Measurements from ENCODE around the gene UBL4A. TPM values are rescaled to one million over a fixed set of nuclear protein-coding genes. Genes with fewer than 3 reads are reported as not detected.

The UBL4A gene
- total and polyA plus RNA-seq, 2 donors from 2014 or later, result 26.1 to 35.2 TPM

DNA sequence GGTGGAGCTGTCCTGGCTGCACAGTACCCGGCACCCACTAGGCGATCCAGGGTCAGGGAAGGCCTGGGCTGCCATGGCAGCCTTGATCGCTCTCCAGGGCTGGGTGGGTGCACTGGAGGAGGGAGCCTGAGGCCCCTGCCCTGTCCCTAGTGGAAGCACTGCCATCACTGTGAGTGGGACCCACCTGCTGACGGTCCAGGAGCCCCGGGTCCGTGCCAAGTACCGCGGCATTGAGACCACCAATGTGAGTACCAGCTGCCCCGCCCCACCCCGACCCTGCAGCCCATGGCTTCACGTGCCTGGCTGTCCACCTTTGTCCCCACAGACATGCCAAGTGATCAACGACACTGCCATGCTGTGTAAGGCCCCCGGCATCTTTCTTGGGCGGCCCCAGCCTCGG lies 19.5 kb downstream of the UBL4A start:
- intact Hi-C loops (cut with DNase I), result no loop called here
- no peak for FAIRE-seq
- TF ChIP-seq, protein P1, sequence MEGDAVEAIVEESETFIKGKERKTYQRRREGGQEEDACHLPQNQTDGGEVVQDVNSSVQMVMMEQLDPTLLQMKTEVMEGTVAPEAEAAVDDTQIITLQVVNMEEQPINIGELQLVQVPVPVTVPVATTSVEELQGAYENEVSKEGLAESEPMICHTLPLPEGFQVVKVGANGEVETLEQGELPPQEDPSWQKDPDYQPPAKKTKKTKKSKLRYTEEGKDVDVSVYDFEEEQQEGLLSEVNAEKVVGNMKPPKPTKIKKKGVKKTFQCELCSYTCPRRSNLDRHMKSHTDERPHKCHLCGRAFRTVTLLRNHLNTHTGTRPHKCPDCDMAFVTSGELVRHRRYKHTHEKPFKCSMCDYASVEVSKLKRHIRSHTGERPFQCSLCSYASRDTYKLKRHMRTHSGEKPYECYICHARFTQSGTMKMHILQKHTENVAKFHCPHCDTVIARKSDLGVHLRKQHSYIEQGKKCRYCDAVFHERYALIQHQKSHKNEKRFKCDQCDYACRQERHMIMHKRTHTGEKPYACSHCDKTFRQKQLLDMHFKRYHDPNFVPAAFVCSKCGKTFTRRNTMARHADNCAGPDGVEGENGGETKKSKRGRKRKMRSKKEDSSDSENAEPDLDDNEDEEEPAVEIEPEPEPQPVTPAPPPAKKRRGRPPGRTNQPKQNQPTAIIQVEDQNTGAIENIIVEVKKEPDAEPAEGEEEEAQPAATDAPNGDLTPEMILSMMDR (IDR thresholded peaks at IDR 0.05; ENCODE audit: borderline replicate concordance, extremely low read depth, insufficient read depth), result no peak
- no peaks in the 10 kb centered on the region for H3K4me1 ChIP-seq (ENCODE audit: control insufficient read depth in 2 of 3, insufficient read depth in 2 of 3, low read depth in 1 of 3, low read length in 3 of 3)
- H3K27me3 ChIP-seq (ENCODE audit: control insufficient read depth, insufficient read depth, low read length), result no peaks in the 10 kb centered on the region
- H3K4me3 ChIP-seq (ENCODE audit: low read length in 3 of 3), result no peak overlapping the region
- H3K27ac ChIP-seq (ENCODE audit: low read depth in 2 of 2, low read length in 2 of 2), result no peak overlapping the region
- no peak overlapping the region for H3K9ac ChIP-seq (ENCODE audit: low read length in 3 of 3)
- H3K36me3 ChIP-seq (ENCODE audit: control insufficient read depth in 2 of 3, insufficient read depth in 3 of 3, low read length in 3 of 3), result no peaks in the 10 kb centered on the region
- no peaks in the 10 kb centered on the region for H3K9me3 ChIP-seq (ENCODE audit: control insufficient read depth in 2 of 3, insufficient read depth in 1 of 3, low read length in 3 of 3)
- DNase-seq, result peak in 1 of 5 donors; percentile 61

DNA sequence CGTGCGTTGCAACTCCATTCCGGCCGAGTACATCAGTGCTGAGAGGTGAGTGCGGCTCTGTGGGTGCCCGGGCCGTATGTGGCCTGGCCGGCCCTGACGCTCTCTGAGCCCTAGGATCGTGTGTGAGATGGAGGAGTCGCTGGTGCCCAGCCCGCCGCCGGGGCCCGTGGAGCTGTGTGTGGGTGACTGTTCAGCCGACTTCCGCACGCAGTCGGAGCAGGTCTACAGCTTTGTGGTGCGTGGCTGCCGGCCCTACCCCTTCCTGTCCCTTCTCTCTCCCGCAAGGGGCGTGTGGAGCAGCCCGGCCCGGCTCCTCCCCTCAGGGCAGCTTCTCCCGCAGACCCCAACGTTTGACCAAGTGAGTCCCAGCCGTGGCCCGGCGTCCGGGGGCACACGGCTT lies 20.4 kb downstream of the UBL4A start:
- TF ChIP-seq, protein P1 (IDR thresholded peaks at IDR 0.05; ENCODE audit: borderline replicate concordance, extremely low read depth, insufficient read depth), result no peak
- intact Hi-C loops (cut with DNase I), result no loop called here
- H3K27ac ChIP-seq (ENCODE audit: low read depth in 2 of 2, low read length in 2 of 2), result no peak overlapping the region
- H3K4me3 ChIP-seq (ENCODE audit: low read length in 3 of 3), result no peak overlapping the region
- DNase-seq (peak in 1 of 5 donors; percentile 57), FAIRE-seq (no peak)
- no peaks in the 10 kb centered on the region for H3K27me3 ChIP-seq (ENCODE audit: control insufficient read depth, insufficient read depth, low read length)
- no peaks in the 10 kb centered on the region for H3K4me1 ChIP-seq (ENCODE audit: control insufficient read depth in 2 of 3, insufficient read depth in 2 of 3, low read depth in 1 of 3, low read length in 3 of 3)
- H3K9me3 ChIP-seq (ENCODE audit: control insufficient read depth in 2 of 3, insufficient read depth in 1 of 3, low read length in 3 of 3), result no peaks in the 10 kb centered on the region
- H3K36me3 ChIP-seq (ENCODE audit: control insufficient read depth in 2 of 3, insufficient read depth in 3 of 3, low read length in 3 of 3), result no peaks in the 10 kb centered on the region
- H3K9ac ChIP-seq (ENCODE audit: low read length in 3 of 3), result no peak overlapping the region

DNA sequence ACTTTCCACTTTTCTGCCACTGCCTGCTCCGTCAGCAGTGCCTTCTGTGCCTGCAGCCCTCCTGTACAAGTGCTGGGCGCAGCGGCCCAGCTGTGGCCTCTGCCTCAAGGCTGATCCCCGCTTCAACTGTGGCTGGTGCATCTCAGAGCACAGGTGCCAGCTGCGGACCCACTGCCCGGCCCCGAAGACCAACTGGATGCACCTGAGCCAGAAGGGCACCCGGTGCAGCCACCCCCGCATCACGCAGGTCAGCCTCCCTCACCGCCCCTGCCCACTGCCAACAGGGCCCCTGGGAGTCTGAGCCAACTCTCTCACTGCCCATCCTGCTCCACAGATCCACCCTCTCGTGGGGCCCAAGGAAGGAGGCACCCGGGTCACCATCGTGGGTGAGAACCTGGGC lies 20.8 kb downstream of the UBL4A start:
- Histone ChIP-seq H3K9me3 (ENCODE audit: control insufficient read depth in 2 of 3, insufficient read depth in 1 of 3, low read length in 3 of 3) (no peaks in the 10 kb centered on the region), H3K27ac (ENCODE audit: low read depth in 2 of 2, low read length in 2 of 2) (no peak overlapping the region), H3K4me3 (ENCODE audit: low read length in 3 of 3) (no peak overlapping the region), H3K36me3 (ENCODE audit: control insufficient read depth in 2 of 3, insufficient read depth in 3 of 3, low read length in 3 of 3) (no peaks in the 10 kb centered on the region), H3K27me3 (ENCODE audit: control insufficient read depth, insufficient read depth, low read length) (no peaks in the 10 kb centered on the region), H3K4me1 (ENCODE audit: control insufficient read depth in 2 of 3, insufficient read depth in 2 of 3, low read depth in 1 of 3, low read length in 3 of 3) (no peaks in the 10 kb centered on the region), H3K9ac (ENCODE audit: low read length in 3 of 3) (no peak overlapping the region)
- FAIRE-seq (no peak), DNase-seq (no peak)
- TF ChIP-seq, protein P1 (IDR thresholded peaks at IDR 0.05; ENCODE audit: borderline replicate concordance, extremely low read depth, insufficient read depth), result no peak
- intact Hi-C loops (cut with DNase I), result no loop called here

DNA sequence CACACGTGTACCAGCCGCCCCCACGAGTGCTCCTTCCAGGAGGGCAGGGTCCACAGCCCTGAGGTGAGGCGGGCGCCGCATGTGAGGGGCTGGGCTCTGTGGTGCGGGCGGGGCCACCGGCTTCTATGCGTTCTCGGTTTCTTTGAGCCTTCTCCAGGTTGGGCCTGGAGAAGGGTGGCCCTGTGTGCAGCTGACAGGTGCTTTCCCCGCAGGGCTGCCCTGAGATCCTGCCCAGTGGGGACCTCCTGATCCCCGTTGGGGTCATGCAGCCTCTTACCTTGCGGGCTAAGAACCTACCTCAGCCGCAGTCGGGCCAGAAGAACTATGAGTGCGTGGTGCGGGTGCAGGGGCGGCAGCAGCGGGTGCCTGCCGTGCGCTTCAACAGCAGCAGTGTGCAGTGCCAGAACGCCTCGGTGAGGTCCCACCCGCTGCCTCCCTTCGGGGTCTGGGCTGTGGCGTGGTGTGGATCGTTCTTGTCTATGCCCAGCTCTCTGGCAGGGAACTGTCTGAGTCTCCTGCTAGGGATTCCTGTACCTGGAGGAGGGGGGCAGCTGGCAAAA lies 21.5 kb downstream of the UBL4A start:
- no peaks in the 10 kb centered on the region for H3K9me3 ChIP-seq (ENCODE audit: control insufficient read depth in 2 of 3, insufficient read depth in 1 of 3, low read length in 3 of 3)
- intact Hi-C loops (cut with DNase I), result no loop called here
- no peak for DNase-seq
- H3K36me3 ChIP-seq (ENCODE audit: control insufficient read depth in 2 of 3, insufficient read depth in 3 of 3, low read length in 3 of 3), result no peaks in the 10 kb centered on the region
- no peak overlapping the region for H3K9ac ChIP-seq (ENCODE audit: low read length in 3 of 3)
- H3K4me1 ChIP-seq (ENCODE audit: control insufficient read depth in 2 of 3, insufficient read depth in 2 of 3, low read depth in 1 of 3, low read length in 3 of 3), result no peaks in the 10 kb centered on the region
- no peak overlapping the region for H3K4me3 ChIP-seq (ENCODE audit: low read length in 3 of 3)
- H3K27me3 ChIP-seq (ENCODE audit: control insufficient read depth, insufficient read depth, low read length), result no peaks in the 10 kb centered on the region
- no peak for FAIRE-seq
- no peak overlapping the region for H3K27ac ChIP-seq (ENCODE audit: low read depth in 2 of 2, low read length in 2 of 2)
- TF ChIP-seq, protein P1 (IDR thresholded peaks at IDR 0.05; ENCODE audit: borderline replicate concordance, extremely low read depth, insufficient read depth), result no peak
